ENCODE measurements around the gene THRB. TPM values are rescaled to one million over a fixed set of nuclear protein-coding genes. Genes with fewer than 3 reads are reported as not detected.

The THRB gene
- total and polyA plus RNA-seq, 2 donors (not counting 3 experiments of a cell fraction or from before 2014, with no cell fraction given) = 0.06 TPM; not detected in 1

DNA sequence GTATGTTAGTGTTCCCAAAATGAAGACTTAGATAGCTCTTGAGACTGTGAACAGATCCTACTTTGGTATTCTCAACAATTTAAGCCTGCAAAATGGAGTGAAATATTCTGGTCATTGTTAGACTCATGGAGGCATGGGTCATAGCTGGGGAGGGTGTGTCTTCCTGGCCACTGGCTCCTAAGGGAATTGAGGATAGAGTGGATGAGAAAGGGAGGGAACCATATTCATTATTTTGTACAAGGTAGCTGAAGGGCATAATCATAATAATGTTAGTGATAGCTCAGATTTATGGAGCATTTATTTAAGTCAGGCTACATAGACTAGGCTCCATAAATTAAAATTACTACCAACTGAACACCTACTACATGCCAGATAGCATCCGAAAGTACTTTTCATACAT, 295.9 kb downstream of the THRB start:
- H3K79me2 ChIP-seq (ENCODE audit: control insufficient read depth, insufficient read depth, low read length) = no peaks in the 10 kb centered on the region
- TF ChIP-seq, protein P1, sequence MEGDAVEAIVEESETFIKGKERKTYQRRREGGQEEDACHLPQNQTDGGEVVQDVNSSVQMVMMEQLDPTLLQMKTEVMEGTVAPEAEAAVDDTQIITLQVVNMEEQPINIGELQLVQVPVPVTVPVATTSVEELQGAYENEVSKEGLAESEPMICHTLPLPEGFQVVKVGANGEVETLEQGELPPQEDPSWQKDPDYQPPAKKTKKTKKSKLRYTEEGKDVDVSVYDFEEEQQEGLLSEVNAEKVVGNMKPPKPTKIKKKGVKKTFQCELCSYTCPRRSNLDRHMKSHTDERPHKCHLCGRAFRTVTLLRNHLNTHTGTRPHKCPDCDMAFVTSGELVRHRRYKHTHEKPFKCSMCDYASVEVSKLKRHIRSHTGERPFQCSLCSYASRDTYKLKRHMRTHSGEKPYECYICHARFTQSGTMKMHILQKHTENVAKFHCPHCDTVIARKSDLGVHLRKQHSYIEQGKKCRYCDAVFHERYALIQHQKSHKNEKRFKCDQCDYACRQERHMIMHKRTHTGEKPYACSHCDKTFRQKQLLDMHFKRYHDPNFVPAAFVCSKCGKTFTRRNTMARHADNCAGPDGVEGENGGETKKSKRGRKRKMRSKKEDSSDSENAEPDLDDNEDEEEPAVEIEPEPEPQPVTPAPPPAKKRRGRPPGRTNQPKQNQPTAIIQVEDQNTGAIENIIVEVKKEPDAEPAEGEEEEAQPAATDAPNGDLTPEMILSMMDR (IDR thresholded peaks at IDR 0.05; ENCODE audit: extremely low read depth in 1 of 2, insufficient read depth in 1 of 2, low read depth in 1 of 2, low read length in 2 of 2) = no peak
- TF ChIP-seq EZH2 (IDR thresholded peaks at IDR 0.05; ENCODE audit: borderline replicate concordance, low read depth, low read length, severe bottlenecking) (no peak), JUN (IDR thresholded peaks at IDR 0.05; ENCODE audit: borderline replicate concordance, insufficient read depth, insufficient read length, low read depth) (no peak), FOS (IDR thresholded peaks at IDR 0.05; ENCODE audit: borderline replicate concordance, insufficient read depth, low read length) (no peak), MYC (IDR thresholded peaks at IDR 0.05; ENCODE audit: low read depth, low read length) (no peak), POLR2A (IDR thresholded peaks at IDR 0.05; ENCODE audit: low read depth, low read length) (no peak), GATA2 (IDR thresholded peaks at IDR 0.05; ENCODE audit: insufficient read depth, insufficient read length, low read depth, low read length) (no peak), POLR2AphosphoS5 (IDR thresholded peaks at IDR 0.05; ENCODE audit: insufficient read depth, low read depth, low read length) (no peak)
- TF ChIP-seq, protein P2, sequence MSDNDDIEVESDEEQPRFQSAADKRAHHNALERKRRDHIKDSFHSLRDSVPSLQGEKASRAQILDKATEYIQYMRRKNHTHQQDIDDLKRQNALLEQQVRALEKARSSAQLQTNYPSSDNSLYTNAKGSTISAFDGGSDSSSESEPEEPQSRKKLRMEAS (IDR thresholded peaks at IDR 0.05; ENCODE audit: insufficient read depth, insufficient read length) = no peak
- H3K4me1 ChIP-seq (ENCODE audit: control insufficient read depth, extremely low read depth, insufficient read depth, low read length) = no peaks in the 10 kb centered on the region
- no peaks in the 10 kb centered on the region for H3K9me3 ChIP-seq (replicated peaks; ENCODE audit: control insufficient read depth, insufficient read depth, low read length)
- CTCF ChIA-PET = interaction anchor here (0.8 to 3.3 kb wide), 2 partner anchors 12 to 481 kb away, joined by 3 to 21 read pairs; no protein-coding TSS in a partner anchor
- H3K9me1 ChIP-seq (replicated peaks; ENCODE audit: control insufficient read depth, extremely low read depth, insufficient read depth, low read length) = no peaks in the 10 kb centered on the region
- no TSS peak for BruUV-seq (replicated peaks)
- H3K27ac ChIP-seq (ENCODE audit: insufficient read depth, low read depth, low read length) = no peak overlapping the region
- no peak overlapping the region for H3K4me2 ChIP-seq (ENCODE audit: insufficient read depth, low read length)
- dilution Hi-C loops (cut with MboI; ENCODE audit: extremely low pct_ligation_motif_present, low sequenced_read_pairs) (no loop called here), intact Hi-C loops (cut with micrococcal nuclease) (no loop called here)
- H2AFZ ChIP-seq (ENCODE audit: low read depth, low read length) = no peak overlapping the region
- no peak overlapping the region for H3K4me3 ChIP-seq (replicated peaks in 1 of 3; ENCODE audit: insufficient read depth in 1 of 3, low read depth in 1 of 3, low read length in 3 of 3)
- POLR2A ChIA-PET = no interaction called here
- no peaks in the 10 kb centered on the region for H3K27me3 ChIP-seq (ENCODE audit: control insufficient read depth in 2 of 2, insufficient read depth in 2 of 2, low read length in 2 of 2)
- H3K36me3 ChIP-seq (ENCODE audit: control insufficient read depth in 2 of 2, extremely low read depth in 1 of 2, insufficient read depth in 2 of 2, low read length in 2 of 2) = no peaks in the 10 kb centered on the region
- no peaks in the 10 kb centered on the region for H4K20me1 ChIP-seq (replicated peaks; ENCODE audit: control insufficient read depth, extremely low read depth, insufficient read depth, low read length)
- DNase-seq (ENCODE audit: low read depth, low spot score) = no peak
- no peak overlapping the region for H3K9ac ChIP-seq (replicated peaks; ENCODE audit: extremely low read depth, insufficient read depth, low read length)
- FAIRE-seq = no peak

All from endothelial cell of umbilical vein (primary cell).